ENCODE data around the gene ARHGAP45.

Gene ARHGAP45

DNA sequence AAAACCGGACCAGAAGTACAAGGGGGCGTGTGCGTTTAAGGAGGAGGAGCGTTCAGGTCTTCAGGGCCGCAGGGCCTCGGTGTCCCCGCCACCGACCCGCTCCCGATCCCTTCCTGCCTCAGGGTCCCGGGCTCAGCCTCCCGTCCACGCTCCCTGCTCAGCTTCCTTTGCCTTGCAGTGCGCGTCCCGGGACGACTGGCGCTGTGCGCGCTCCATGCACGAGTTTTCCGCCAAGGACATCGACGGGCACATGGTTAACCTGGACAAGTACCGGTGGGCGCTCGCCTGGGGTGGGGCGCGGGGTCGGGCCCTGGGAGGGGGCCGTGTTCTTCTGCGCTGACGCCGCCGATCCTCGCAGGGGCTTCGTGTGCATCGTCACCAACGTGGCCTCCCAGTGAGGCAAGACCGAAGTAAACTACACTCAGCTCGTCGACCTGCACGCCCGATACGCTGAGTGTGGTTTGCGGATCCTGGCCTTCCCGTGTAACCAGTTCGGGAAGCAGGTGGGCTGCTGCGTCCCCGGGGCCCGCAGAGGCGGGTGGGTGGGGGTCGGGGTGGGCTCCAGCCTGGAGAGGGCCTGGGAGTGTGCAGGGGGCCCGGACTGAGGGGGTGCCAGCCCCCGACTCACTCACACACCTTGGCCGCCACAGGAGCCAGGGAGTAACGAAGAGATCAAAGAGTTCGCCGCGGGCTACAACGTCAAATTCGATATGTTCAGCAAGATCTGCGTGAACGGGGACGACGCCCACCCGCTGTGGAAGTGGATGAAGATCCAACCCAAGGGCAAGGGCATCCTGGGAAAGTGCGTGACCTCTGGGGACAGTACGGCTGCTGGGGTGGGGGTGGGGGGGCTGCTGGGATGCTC is 38.3 kb downstream of the ARHGAP45 start:
- H3K9ac ChIP-seq (ENCODE audit: low read length in 5 of 5): peak overlapping the region in 4 of 5 donors; percentile 69 to 83 (median 80)
- peaks cover 21 to 65% (median 50%) of the 10 kb centered on the region in 5 donors for H3K4me1 ChIP-seq (ENCODE audit: control insufficient read depth in 5 of 5, insufficient read depth in 5 of 5, low read length in 5 of 5)
- peak overlapping the region; percentile 89 for H3K27ac ChIP-seq (ENCODE audit: low read depth, low read length)
- peaks cover 0 to 8% (median 0%) of the 10 kb centered on the region in 5 donors for H3K27me3 ChIP-seq (ENCODE audit: control insufficient read depth in 5 of 5, insufficient read depth in 4 of 5, low read length in 5 of 5)
- H3K36me3 ChIP-seq (ENCODE audit: control insufficient read depth in 5 of 5, insufficient read depth in 5 of 5, low read length in 5 of 5): peaks cover 0 to 43% (median 35%) of the 10 kb centered on the region in 5 donors
- H3K4me3 ChIP-seq (ENCODE audit: low read depth in 1 of 5, low read length in 5 of 5): peak overlapping the region; percentile 50 to 82 (median 81)
- no peaks in the 10 kb centered on the region for H3K9me3 ChIP-seq (ENCODE audit: control insufficient read depth in 5 of 5, low read length in 5 of 5)

DNA sequence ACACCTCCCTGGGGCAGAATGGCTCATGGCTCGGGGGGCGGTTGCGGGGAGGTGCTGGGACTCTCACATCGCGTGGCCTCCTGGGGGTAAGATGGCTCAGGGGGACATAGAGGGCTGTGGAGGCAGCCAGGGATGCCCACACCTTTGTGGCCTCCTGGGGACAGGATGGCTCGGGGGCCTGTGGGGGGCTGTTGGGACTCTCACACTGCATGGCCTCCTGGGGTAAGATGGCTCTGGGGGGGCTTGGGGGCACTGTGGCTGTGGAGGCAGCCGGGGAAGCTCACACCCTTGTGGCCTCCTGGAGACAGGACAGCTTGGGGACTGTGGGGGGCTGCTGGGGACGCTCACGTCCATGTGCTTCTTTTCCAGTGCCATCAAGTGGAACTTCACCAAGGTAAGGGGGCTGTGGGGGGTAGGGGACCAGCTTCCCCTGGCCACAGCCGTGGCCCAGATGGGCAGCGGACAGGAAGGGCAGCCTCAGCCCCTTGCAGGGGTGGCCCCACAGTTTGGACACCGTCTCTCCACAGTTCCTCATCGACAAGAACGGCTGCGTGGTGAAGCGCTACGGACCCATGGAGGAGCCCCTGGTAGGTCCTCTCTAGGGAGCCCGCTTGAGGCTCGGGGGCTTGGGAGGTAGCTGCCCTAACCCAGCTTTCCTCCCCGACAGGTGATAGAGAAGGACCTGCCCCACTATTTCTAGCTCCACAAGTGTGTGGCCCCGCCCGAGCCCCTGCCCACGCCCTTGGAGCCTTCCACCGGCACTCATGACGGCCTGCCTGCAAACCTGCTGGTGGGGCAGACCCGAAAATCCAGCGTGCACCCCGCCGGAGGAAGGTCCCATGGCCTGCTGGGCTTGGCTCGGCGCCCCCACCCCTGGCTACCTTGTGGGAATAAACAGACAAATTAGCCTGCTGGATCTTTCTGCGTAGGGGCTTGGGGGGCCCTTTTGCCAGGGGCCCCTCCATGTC is 39.2 kb downstream of the ARHGAP45 start:
- Histone ChIP-seq H3K27ac (ENCODE audit: low read depth, low read length) (peak overlapping the region; percentile 89), H3K9ac (ENCODE audit: low read length in 5 of 5) (peak overlapping the region in 3 of 5 donors; percentile 19 to 83 (median 62)), H3K27me3 (ENCODE audit: control insufficient read depth in 5 of 5, insufficient read depth in 4 of 5, low read length in 5 of 5) (peaks cover 0 to 8% (median 0%) of the 10 kb centered on the region in 5 donors), H3K4me3 (ENCODE audit: low read depth in 1 of 5, low read length in 5 of 5) (peak overlapping the region in 4 of 5 donors; percentile 80 to 82 (median 82)), H3K4me1 (ENCODE audit: control insufficient read depth in 5 of 5, insufficient read depth in 5 of 5, low read length in 5 of 5) (peaks cover 22 to 55% (median 53%) of the 10 kb centered on the region in 5 donors), H3K9me3 (ENCODE audit: control insufficient read depth in 5 of 5, low read length in 5 of 5) (no peaks in the 10 kb centered on the region), H3K36me3 (ENCODE audit: control insufficient read depth in 5 of 5, insufficient read depth in 5 of 5, low read length in 5 of 5) (peaks cover 0 to 52% (median 42%) of the 10 kb centered on the region in 5 donors)

DNA sequence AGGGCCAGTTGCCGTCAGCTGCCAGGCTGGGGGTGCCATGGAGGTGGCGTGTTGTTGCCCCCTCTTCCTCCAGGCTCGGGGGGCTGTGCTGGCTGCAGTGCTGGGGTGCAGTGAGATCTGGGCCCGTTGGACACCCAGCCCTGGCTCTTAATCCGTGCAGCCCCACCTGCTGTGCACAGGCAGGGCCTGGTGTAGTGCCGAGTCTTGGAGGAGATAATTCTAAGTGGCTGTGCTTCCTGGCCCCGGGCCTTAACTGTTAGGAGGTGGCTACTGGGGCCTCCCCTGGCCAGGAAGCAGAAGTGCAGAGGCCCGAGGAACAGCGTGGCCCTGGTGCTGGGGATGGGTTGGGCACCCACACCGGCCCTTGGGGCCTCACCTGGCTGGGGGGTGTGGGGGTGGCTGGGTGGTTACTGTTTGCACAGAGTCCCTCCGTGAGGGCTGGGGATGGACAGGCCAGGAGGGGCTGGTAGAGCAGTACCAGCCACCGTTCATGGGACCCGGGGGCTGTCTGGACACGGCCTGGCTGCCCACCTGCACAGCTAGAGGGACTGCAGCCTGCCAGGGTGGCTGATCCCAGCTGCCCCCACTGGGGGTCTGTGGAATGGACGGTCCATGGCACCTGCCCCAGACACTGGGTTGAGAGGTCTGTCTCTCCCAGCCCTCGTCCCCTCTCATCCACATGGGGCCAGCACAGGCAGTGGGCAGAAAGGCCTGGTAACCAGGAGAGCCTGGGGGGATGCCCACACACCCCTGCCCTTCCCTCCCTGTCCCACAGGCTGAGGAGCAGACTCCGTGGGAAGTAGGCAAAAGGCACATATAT is 40.1 kb downstream of the ARHGAP45 start:
- H3K9ac ChIP-seq (ENCODE audit: low read length in 5 of 5): peak overlapping the region in 1 of 5 donors; percentile 83
- peaks cover 15 to 47% (median 45%) of the 10 kb centered on the region in 5 donors for H3K4me1 ChIP-seq (ENCODE audit: control insufficient read depth in 5 of 5, insufficient read depth in 5 of 5, low read length in 5 of 5)
- peak overlapping the region in 1 of 5 donors; percentile 82 for H3K4me3 ChIP-seq (ENCODE audit: low read depth in 1 of 5, low read length in 5 of 5)
- peak overlapping the region; percentile 89 for H3K27ac ChIP-seq (ENCODE audit: low read depth, low read length)
- peaks cover 0 to 4% (median 0%) of the 10 kb centered on the region in 5 donors for H3K27me3 ChIP-seq (ENCODE audit: control insufficient read depth in 5 of 5, insufficient read depth in 4 of 5, low read length in 5 of 5)
- no peaks in the 10 kb centered on the region for H3K9me3 ChIP-seq (ENCODE audit: control insufficient read depth in 5 of 5, low read length in 5 of 5)
- peaks cover 0 to 55% (median 47%) of the 10 kb centered on the region in 5 donors for H3K36me3 ChIP-seq (ENCODE audit: control insufficient read depth in 5 of 5, insufficient read depth in 5 of 5, low read length in 5 of 5)

DNA sequence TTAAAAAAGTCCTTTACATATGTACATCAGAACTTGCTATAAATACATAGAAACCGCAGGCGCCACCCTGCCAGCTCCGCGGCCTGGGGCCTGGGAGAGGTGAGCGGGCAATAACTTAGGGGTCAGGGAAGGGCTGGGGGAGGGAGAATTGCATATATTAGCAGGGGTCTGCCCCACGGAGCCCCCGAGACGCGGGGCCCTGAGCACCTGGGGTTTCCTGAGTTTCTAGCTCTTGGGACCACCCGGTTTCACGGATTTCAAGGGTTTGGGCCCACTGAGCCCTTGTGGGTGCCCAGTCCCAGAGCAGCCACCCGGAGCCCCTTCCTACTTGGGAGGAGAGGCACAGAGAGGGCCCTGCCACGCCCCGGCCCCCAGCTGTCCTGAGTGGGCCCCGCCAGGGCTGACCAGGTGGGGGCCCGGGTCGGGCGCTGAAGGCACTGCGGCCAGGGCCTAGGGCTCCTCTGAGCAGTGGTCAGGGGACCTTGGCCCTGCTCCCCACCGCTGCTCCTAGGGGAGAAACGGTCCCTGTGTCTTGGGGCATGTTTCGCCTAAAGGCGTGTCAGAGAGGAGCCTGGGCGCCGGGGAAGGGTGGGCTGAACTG is 40.8 kb downstream of the ARHGAP45 start:
- Histone ChIP-seq H3K9me3 (ENCODE audit: control insufficient read depth in 5 of 5, low read length in 5 of 5) (no peaks in the 10 kb centered on the region), H3K27me3 (ENCODE audit: control insufficient read depth in 5 of 5, insufficient read depth in 4 of 5, low read length in 5 of 5) (peaks cover 0 to 4% (median 0%) of the 10 kb centered on the region in 5 donors), H3K4me3 (ENCODE audit: low read depth in 1 of 5, low read length in 5 of 5) (no peak overlapping the region), H3K27ac (ENCODE audit: low read depth, low read length) (peak overlapping the region; percentile 89), H3K9ac (ENCODE audit: low read length in 5 of 5) (no peak overlapping the region), H3K4me1 (ENCODE audit: control insufficient read depth in 5 of 5, insufficient read depth in 5 of 5, low read length in 5 of 5) (peaks cover 12 to 44% (median 38%) of the 10 kb centered on the region in 5 donors), H3K36me3 (ENCODE audit: control insufficient read depth in 5 of 5, insufficient read depth in 5 of 5, low read length in 5 of 5) (peaks cover 0 to 60% (median 53%) of the 10 kb centered on the region in 5 donors)

DNA sequence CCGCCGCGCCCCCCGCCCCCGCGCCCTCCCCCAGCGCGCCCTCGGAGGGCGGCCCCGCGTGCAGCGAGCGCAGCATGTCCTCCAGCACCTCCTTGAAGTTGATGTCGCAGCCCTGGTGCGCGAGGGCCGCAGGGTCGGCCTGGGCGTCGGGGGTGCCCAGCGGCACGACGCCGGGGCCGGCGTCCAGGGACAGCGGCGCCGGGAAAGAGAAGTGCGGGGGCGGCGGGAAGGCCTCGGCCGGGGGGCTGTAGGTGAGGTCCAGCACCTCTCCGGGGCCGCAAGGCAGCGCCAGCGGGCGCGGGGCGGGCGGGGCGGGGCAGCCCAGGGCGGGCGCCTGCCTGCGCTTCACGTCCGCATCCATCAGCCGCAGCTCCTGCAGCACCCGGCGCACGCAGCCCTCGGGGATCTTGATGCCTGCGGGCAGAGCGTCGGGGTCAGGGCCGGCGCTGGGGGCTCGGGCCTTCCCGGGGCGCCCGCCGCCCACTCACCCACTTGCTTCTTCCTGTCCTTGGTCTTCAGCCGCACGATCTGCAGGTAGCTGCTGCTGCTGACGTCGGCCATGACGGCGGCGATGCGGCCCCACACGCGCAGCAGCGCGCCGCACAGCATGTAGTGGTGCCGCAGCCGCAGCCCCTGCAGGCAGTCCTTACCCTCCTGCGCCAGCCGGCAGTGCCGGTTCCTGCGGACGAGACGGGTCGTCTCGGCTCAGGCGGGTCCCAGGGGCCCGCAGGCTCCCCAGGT is 41.5 kb downstream of the ARHGAP45 start:
- Histone ChIP-seq H3K27ac (ENCODE audit: low read depth, low read length) (no peak overlapping the region), H3K36me3 (ENCODE audit: control insufficient read depth in 5 of 5, insufficient read depth in 5 of 5, low read length in 5 of 5) (peaks cover 0 to 61% (median 54%) of the 10 kb centered on the region in 5 donors), H3K4me1 (ENCODE audit: control insufficient read depth in 5 of 5, insufficient read depth in 5 of 5, low read length in 5 of 5) (peaks cover 8 to 44% (median 38%) of the 10 kb centered on the region in 5 donors)

DNA sequence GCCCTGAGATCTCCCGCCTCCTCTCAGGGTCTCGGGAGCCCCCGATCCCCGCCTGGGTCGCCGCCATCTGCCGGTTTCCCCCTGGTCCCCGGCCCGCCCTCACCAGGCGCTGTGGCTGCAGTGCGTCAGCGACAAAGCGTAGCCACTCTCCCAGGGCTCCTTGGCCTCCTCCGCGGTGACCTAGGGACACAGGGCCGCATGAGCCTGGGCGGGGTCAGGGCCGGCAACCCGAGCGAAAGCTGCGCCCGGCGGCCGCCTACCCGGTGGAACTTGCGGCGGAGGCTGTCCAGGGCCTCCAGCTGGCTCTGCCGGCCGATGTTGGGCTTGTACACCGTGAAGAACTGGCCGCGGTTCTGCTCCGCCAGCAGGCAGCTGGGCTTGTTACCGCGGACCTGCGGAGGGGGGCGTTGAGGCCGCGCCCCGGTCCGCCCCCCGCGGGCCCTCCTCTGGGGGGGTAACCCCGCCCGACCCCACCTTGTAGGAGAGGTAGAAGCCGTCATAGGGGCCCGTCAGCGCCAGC is 42.1 kb downstream of the ARHGAP45 start:
- Histone ChIP-seq H3K4me1 (ENCODE audit: control insufficient read depth in 5 of 5, insufficient read depth in 5 of 5, low read length in 5 of 5) (peaks cover 5 to 48% (median 43%) of the 10 kb centered on the region in 5 donors), H3K27me3 (ENCODE audit: control insufficient read depth in 5 of 5, insufficient read depth in 4 of 5, low read length in 5 of 5) (no peaks in the 10 kb centered on the region), H3K9me3 (ENCODE audit: control insufficient read depth in 5 of 5, low read length in 5 of 5) (no peaks in the 10 kb centered on the region), H3K36me3 (ENCODE audit: control insufficient read depth in 5 of 5, insufficient read depth in 5 of 5, low read length in 5 of 5) (peaks cover 0 to 66% (median 60%) of the 10 kb centered on the region in 5 donors), H3K9ac (ENCODE audit: low read length in 5 of 5) (no peak overlapping the region), H3K4me3 (ENCODE audit: low read depth in 1 of 5, low read length in 5 of 5) (no peak overlapping the region), H3K27ac (ENCODE audit: low read depth, low read length) (no peak overlapping the region)

More for the DNA sequence above, 41.5 kb downstream of the ARHGAP45 start:
- peaks cover 0 to 4% (median 0%) of the 10 kb centered on the region in 5 donors for H3K27me3 ChIP-seq (ENCODE audit: control insufficient read depth in 5 of 5, insufficient read depth in 4 of 5, low read length in 5 of 5)
- no peaks in the 10 kb centered on the region for H3K9me3 ChIP-seq (ENCODE audit: control insufficient read depth in 5 of 5, low read length in 5 of 5)
- no peak overlapping the region for H3K9ac ChIP-seq (ENCODE audit: low read length in 5 of 5)
- H3K4me3 ChIP-seq (ENCODE audit: low read depth in 1 of 5, low read length in 5 of 5): no peak overlapping the region

DNA sequence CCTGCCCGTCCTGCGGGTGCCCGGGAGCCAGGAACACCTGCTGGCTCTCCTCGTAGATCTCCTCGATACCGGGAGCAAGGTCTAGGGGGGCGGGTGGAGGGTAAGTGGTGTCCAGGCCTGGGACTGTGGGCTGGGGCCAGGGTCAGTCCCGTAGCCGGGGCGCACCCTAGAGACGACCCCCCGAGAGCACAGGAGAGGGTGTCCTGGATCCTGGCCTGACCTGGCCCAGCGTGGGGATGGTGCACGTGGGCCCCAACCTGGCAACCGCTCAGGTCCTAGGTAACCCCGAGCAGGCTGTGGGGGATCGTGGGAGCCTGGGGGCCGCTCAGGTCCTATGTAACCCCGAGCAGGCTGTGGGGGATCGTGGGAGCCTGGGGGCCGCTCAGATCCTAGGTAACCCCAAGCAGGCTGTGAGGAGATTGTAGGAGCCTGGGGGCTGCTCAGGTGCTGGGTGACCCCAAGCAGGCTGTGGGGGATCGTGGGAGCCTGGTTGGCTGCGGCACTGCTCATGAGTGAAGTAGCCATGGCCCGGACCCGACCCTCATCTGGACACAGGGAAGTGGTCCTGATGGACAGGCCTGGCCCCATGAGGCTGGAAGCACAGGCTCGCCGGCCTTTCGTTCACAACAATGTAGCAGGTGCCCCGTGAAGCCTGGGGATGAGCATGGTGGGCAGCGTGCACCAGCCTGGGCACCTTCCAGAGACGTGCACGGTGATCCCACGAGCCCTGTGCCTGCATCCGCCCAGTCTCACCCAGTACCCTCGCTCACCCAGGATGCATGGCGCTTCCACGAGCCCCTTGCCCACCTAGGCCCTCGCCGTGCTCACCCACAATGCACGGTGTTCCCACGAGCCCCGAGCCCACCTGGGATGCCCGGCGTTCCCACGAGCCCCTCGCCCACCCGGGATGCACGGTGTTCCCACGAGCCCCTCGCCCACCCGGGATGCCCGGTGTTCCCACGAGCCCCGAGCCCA is 43.0 kb downstream of the ARHGAP45 start:
- no peaks in the 10 kb centered on the region for H3K9me3 ChIP-seq (ENCODE audit: control insufficient read depth in 5 of 5, low read length in 5 of 5)
- H3K9ac ChIP-seq (ENCODE audit: low read length in 5 of 5): no peak overlapping the region
- H3K27ac ChIP-seq (ENCODE audit: low read depth, low read length): no peak overlapping the region
- H3K4me3 ChIP-seq (ENCODE audit: low read depth in 1 of 5, low read length in 5 of 5): no peak overlapping the region
- H3K27me3 ChIP-seq (ENCODE audit: control insufficient read depth in 5 of 5, insufficient read depth in 4 of 5, low read length in 5 of 5): no peaks in the 10 kb centered on the region
- peaks cover 0 to 70% (median 64%) of the 10 kb centered on the region in 5 donors for H3K36me3 ChIP-seq (ENCODE audit: control insufficient read depth in 5 of 5, insufficient read depth in 5 of 5, low read length in 5 of 5)
- peaks cover 5 to 49% (median 43%) of the 10 kb centered on the region in 5 donors for H3K4me1 ChIP-seq (ENCODE audit: control insufficient read depth in 5 of 5, insufficient read depth in 5 of 5, low read length in 5 of 5)

Measured in subcutaneous abdominal adipose tissue (tissue), 5 donors.